Testis (tissue), 3 donors: Measurements from ENCODE around the gene SYNGR3. TPM values are rescaled to one million over a fixed set of nuclear protein-coding genes. Genes with fewer than 3 reads are reported as not detected.
A peak's percentile ranks its signal among the peaks of the same experiment; 100 is the strongest.
"Not testable (repeated sequence)": the region's sequence is repeated elsewhere in the genome, so short reads cannot be mapped to it uniquely, and the experiment has no call there.

Experiments
- DNase-seq: peaks from one replicate; pipeline ENCODE4 v3.0.0-alpha.2; 2019
- H3K27ac ChIP-seq, 2 donors: fragments of 200-600 bp; sonication (generic); one replicate each; pipeline ENCODE4 v1.5.1; 2019
- H3K27me3 ChIP-seq: fragments of 200-600 bp; sonication (generic); one replicate; pipeline ENCODE4 v1.5.1; 2019
- H3K36me3 ChIP-seq: fragments of 200-600 bp; sonication (generic); one replicate; pipeline ENCODE4 v1.5.1; 2017; ENCODE audit warnings: low read depth; ENCODE audit errors: missing control alignments
- H3K4me1 ChIP-seq: fragments of 200-600 bp; sonication (generic); one replicate; pipeline ENCODE4 v1.5.1; 2019
- H3K4me3 ChIP-seq, 2 donors: fragments of 200-600 bp; sonication (generic); one replicate each; pipeline ENCODE4 v1.5.1; 2017 to 2019
- H3K9me3 ChIP-seq: fragments of 200-600 bp; sonication (generic); one replicate; pipeline ENCODE4 v1.5.1; 2017
- CTCF ChIP-seq, 3 experiments: fragments of 450-650 bp in 2 of 3; fragments of 200-600 bp in 1 of 3; sonication (generic) in 1 of 3; IDR thresholded peaks; one replicate each; pipeline ENCODE4 v1.5.1; 2016 to 2019; ENCODE audit warnings: antibody characterized with exemption in 3 of 3, mild to moderate bottlenecking in 2 of 3, moderate library complexity in 1 of 3
- POLR2A ChIP-seq: fragments of 450-650 bp; IDR thresholded peaks from one replicate; pipeline ENCODE4 v1.6.1; 2017; ENCODE audit warnings: antibody characterized with exemption, mild to moderate bottlenecking, moderate library complexity
- WGBS, 2 donors: methylation state at CpG; one replicate each; pipeline ENCODE4 v1.1.5; 2018; 5-methylcytosine and 5-hydroxymethylcytosine counted together
- intact Hi-C: fragments of 100-400 bp; cut with DNase I; formaldehyde crosslinking; loops from one replicate; pipeline ENCODE4 v1.15.1; 2023; ENCODE audit warnings: low total_unique reads
- polyA plus RNA-seq: library from polyadenylated mRNA; stranded (reverse); fragments of 350-450 nt; fragmentation: Illumina TruSeq; extraction: RNeasy Lipid Tissue Mini Kit (QIAGEN cat#74804); gene quantifications from one replicate; pipeline ENCODE4 v1.2.3, GENCODE V29; 2014; ENCODE audit warnings: low read depth, low replicate concordance; ENCODE audit not compliant: insufficient read depth
- total RNA-seq, 2 donors: library from RNA; depleted of rRNA; stranded (reverse); fragments of >200 nt; gene quantifications; one replicate each; pipeline ENCODE4 v1.2.3, GENCODE V29; 2016

Gene SYNGR3
- total and polyA plus RNA-seq, 3 donors from 2014 or later: 10.0 to 33.5 (median 20.9) TPM

DNA sequence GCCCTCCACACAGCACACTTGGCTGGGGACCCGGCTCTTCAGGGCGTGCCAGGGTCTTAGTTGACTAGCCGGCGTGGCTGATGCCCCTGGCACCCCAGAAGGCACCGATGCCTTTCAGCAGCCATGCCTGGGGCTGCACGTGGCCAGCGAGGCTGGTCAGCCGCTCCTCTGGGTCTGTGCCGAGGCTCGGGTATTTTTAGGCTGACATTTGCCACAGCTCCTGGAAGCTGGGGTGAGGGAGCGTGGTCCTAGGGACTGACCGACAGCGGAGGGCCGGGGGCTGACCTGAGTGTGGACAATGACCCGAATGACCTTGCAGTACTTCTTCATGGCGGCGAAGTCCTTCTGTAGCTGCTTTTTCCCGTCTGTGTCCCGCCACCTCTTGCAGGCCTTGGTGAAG is 39.2 kb upstream of the SYNGR3 start:
- no peaks in the 10 kb centered on the region for H3K9me3 ChIP-seq
- no peak for DNase-seq
- no peaks in the 10 kb centered on the region for H3K36me3 ChIP-seq
- intact Hi-C loops: no loop called here
- H3K27me3 ChIP-seq: no peaks in the 10 kb centered on the region
- TF ChIP-seq POLR2A (no peak), CTCF (IDR thresholded peaks at IDR 0.05) (no peak)
- H3K4me3 ChIP-seq: no peak overlapping the region
- no peak overlapping the region for H3K27ac ChIP-seq
- 80 to 86% methylated on average over 2 to 19 of the region's 19 CpGs for WGBS, 2 donors
- no peaks in the 10 kb centered on the region for H3K4me1 ChIP-seq

GRCh38 chr16:1953734-1954133 is 36.0 kb upstream of the SYNGR3 start:
- no peak for TF ChIP-seq CTCF (IDR thresholded peaks at IDR 0.05)
- no peak for TF ChIP-seq POLR2A
- Histone ChIP-seq H3K4me3 (no peak overlapping the region), H3K27me3 (no peaks in the 10 kb centered on the region), H3K4me1 (no peaks in the 10 kb centered on the region), H3K27ac (no peak overlapping the region), H3K36me3 (no peaks in the 10 kb centered on the region), H3K9me3 (no peaks in the 10 kb centered on the region)
- intact Hi-C loops: no loop called here
- DNase-seq: no peak
- 96 to 97% methylated on average over 7 to 22 of the region's 22 CpGs for WGBS, 2 donors

DNA sequence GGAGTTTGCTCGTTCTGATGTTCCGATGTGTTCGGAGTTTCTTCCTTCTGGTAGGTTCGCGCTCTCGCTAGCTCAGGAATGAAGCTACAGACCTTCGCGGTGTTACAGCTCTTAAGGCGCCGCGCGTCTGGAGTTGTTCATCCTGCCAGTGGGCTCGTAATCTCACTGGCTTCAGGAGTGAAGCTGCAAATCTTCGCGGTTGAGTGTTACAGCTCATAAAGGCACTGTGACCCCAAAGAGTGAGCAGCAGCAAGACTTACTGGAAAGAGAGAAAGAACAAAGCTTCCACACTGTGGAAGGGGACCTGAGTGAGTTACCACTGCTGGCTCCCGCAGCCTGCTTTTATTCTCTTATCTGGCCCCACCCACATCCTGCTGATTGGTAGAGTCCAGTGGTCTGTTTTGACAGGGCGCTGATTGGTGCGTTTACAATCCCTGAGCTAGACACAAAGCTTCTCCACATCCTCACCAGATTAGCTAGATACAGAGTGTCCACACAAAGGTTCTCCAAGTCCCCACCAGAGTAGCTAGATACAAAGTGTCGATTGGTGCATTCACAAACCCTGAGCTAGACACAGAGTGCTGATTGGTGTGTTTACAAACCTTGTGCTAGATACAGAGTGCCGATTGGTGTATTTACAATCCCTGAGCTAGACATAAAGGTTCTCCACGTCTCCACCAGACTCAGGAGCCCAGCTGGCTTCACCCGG is 32.2 kb upstream of the SYNGR3 start:
- WGBS, 2 donors: 63 to 78% methylated on average over 19 to 22 of the region's 22 CpGs
- DNase-seq, H3K36me3 ChIP-seq, H3K27ac ChIP-seq, intact Hi-C loops, H3K27me3 ChIP-seq, H3K9me3 ChIP-seq: not testable (repeated sequence)
- Histone ChIP-seq H3K4me3 (peak overlapping the region; percentile 21 to 34), H3K4me1 (peaks cover 14% of the 10 kb centered on the region)

- H3K9me3 ChIP-seq, H3K36me3 ChIP-seq, H3K27me3 ChIP-seq, DNase-seq, intact Hi-C loops: not testable (repeated sequence)
- H3K4me3 ChIP-seq: peak overlapping the region; percentile 21 to 34
- 60 to 78% methylated on average over 22 to 30 of the region's 30 CpGs for WGBS, 2 donors
- H3K27ac ChIP-seq: peak overlapping the region in 1 of 2 donors; percentile 7
- H3K4me1 ChIP-seq: peaks cover 14% of the 10 kb centered on the region
Measured at GRCh38 chr16:1958143-1958491, 31.7 kb upstream of the SYNGR3 start.

DNA sequence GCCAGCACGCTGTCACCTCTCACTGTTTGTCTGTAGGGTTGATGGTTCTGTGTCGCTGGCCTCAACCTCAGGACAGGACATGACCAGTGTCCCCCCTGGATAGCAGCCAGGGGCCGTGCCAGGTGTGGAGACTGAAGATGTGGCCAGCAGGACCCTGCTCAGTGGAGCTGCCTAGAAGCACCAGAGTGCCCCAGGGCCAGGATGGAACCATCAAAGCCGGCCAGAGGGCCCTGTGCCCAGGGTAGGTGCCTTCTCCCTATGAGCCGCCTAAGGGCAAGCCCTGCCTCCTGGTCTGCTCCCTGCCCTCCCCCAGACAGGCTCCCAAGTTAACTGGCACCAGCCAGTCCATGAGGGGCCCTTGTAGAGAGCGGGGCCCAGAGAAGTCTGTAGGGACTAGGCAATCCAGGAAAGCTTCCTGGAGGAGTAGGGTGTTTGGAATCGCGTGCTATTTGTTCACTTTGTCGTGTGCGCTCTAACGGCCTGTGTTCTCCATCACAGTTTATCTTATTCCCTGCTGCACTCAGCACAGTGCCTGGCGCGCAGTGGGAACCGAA is 31.0 kb upstream of the SYNGR3 start:
- peaks cover 16% of the 10 kb centered on the region for H3K4me1 ChIP-seq
- TF ChIP-seq POLR2A (no peak), CTCF (IDR thresholded peaks at IDR 0.05) (no peak)
- H3K4me3 ChIP-seq: peak overlapping the region; percentile 81 to 89
- H3K9me3 ChIP-seq: no peaks in the 10 kb centered on the region
- intact Hi-C loops: no loop called here
- no peaks in the 10 kb centered on the region for H3K36me3 ChIP-seq
- 11 to 29% methylated on average over 9 to 14 of the region's 14 CpGs for WGBS, 2 donors
- DNase-seq: no peak
- H3K27ac ChIP-seq: peak overlapping the region in 1 of 2 donors; percentile 82
- no peaks in the 10 kb centered on the region for H3K27me3 ChIP-seq
